SH-SY5Y (cell line): Measurements from ENCODE around the gene CSRNP3.

ENCODE experiments used
- GATA2 ChIP-seq: IDR thresholded peaks from 2 replicates; pipeline ENCODE4 v1.6.1; 2011; ENCODE audit warnings: mild to moderate bottlenecking, low read depth, low read length
- GATA3 ChIP-seq: IDR thresholded peaks from 2 replicates; pipeline ENCODE4 v1.6.1; 2011; ENCODE audit warnings: low read depth, mild to moderate bottlenecking, low read length, moderate library complexity

GRCh38 chr2:165667375-165667774, 197.9 kb downstream of the CSRNP3 start:
- TF ChIP-seq GATA2 (no peak), GATA3 (no peak)
